ENCODE measurements around the gene OR6C75. TPM values are rescaled to one million over a fixed set of nuclear protein-coding genes. Genes with fewer than 3 reads are reported as not detected.

OR6C75 gene
- total RNA-seq, 1 donor = not detected

DNA sequence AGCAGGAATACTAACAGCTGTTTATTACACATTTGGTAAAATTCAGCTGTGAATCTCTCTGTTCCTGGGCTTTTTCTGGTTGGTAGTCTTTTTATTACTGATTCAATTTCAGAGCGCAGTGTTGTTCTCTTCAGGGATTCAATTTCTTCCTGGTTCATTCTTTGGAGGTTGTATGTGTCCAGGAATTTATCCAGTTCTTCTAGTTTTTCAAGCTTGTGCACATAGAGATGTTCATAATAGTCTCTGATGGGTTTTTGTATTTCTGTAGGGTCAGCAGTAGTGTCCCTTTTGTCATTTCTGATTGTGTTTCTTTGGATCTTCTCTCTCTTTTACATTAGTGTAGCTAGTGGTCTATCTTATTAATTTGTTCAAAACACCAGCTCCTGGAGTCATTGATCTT, 54.2 kb downstream of the OR6C75 start:
- no peaks in the 10 kb centered on the region for H4K20me1 ChIP-seq (ENCODE audit: insufficient read depth, low read length)
- no peaks in the 10 kb centered on the region for H3K36me3 ChIP-seq (ENCODE audit: insufficient read depth, low read length)
- no peaks in the 10 kb centered on the region for H3K9me3 ChIP-seq (ENCODE audit: low read depth, low read length)
- H3K79me2 ChIP-seq (ENCODE audit: insufficient read depth, low read length) = no peaks in the 10 kb centered on the region
- TF ChIP-seq CTCF (IDR thresholded peaks at IDR 0.05; ENCODE audit: extremely low read depth, low read depth, low read length) = no peak
- H3K4me3 ChIP-seq (ENCODE audit: insufficient read depth, low read length) = no peak overlapping the region
- H3K4me1 ChIP-seq (ENCODE audit: insufficient read depth, low read length) = no peaks in the 10 kb centered on the region
- DNase-seq (ENCODE audit: insufficient read length, low spot score, missing footprints) = no peak
- no peak overlapping the region for H2AFZ ChIP-seq (ENCODE audit: low read length)
- no peaks in the 10 kb centered on the region for H3K27me3 ChIP-seq (ENCODE audit: insufficient read depth, low read length)
- no peak overlapping the region for H3K27ac ChIP-seq (ENCODE audit: low read depth, low read length)
- H3K4me2 ChIP-seq (ENCODE audit: insufficient read depth, low read length) = no peak overlapping the region

Other genes starting within 250 kb of the OR6C75 start
- not detected in 2 replicates for gene OR9K2, start 236.6 kb upstream of the OR6C75 start, total RNA-seq
- not detected in 2 replicates for gene OR10A7, start 141.9 kb upstream of the OR6C75 start, total RNA-seq
- gene OR6C74, start 118.4 kb upstream of the OR6C75 start, total RNA-seq = not detected in 2 replicates
- not detected in 2 replicates for gene OR6C6, start 66.4 kb upstream of the OR6C75 start, total RNA-seq
- gene OR6C1, start 48.6 kb upstream of the OR6C75 start, total RNA-seq = not detected in 2 replicates
- gene OR6C3, start 32.2 kb upstream of the OR6C75 start, total RNA-seq = not detected in 2 replicates
- gene OR6C65, start 37.6 kb downstream of the OR6C75 start, total RNA-seq = not detected in 2 replicates
- not detected in 2 replicates for gene OR6C76, start 63.3 kb downstream of the OR6C75 start, total RNA-seq
- gene OR6C2, start 81.1 kb downstream of the OR6C75 start, total RNA-seq = not detected in 2 replicates
- gene OR6C70, start 107.2 kb downstream of the OR6C75 start, total RNA-seq = not detected in 2 replicates
- not detected in 2 replicates for gene OR6C68, start 129.4 kb downstream of the OR6C75 start, total RNA-seq
- not detected in 2 replicates for gene OR6C4, start 186.6 kb downstream of the OR6C75 start, total RNA-seq
- gene OR2AP1, start 209.5 kb downstream of the OR6C75 start, total RNA-seq = not detected in 2 replicates

Measured in osteoblast (primary cell).